Lower leg skin (tissue), 3 donors: ENCODE measurements around the gene PUM2.

Experiments used
- CTCF ChIP-seq, 3 donors: fragments of 450-650 bp; IDR thresholded peaks; one replicate each; pipeline ENCODE4 v1.5.1; 2016; ENCODE audit warnings: antibody characterized with exemption in 3 of 3, mild to moderate bottlenecking in 3 of 3, moderate library complexity in 2 of 3
- POLR2A ChIP-seq, 2 donors: fragments of 450-650 bp; IDR thresholded peaks; one replicate each; pipeline ENCODE4 v1.6.1; 2016 to 2017; ENCODE audit warnings: antibody characterized with exemption in 2 of 2, mild to moderate bottlenecking in 1 of 2, moderate library complexity in 1 of 2

DNA sequence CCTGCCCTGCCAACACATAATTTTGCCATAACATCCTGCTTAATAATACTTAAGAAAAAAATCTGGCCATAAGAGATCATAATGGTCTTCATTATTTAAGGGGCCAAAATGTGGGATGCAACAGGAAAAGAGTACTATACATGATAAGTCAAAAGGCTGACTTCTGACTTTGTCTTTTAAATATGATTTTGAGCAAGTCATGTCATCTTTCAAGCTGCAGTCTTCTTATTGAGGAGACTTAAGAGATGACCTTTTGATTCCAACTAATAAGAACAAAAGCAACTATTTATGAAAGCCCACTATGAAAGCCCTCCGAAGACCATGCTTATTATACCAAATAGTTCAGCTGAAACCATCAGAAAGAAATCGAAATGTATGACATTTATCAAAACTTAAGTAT lies 41.6 kb downstream of the PUM2 start:
- TF ChIP-seq POLR2A (IDR thresholded peaks at IDR 0.05) = no peak
- TF ChIP-seq CTCF (IDR thresholded peaks at IDR 0.05) = no peak
